ENCODE results near the gene SYNGR3.

GRCh38 chr16:1950559-1950958 lies 39.2 kb upstream of the SYNGR3 start:
- TF ChIP-seq ETS1 (CRISPR knock-in tag; IDR thresholded peaks at IDR 0.05) (no peak), SIN3A (IDR thresholded peaks at IDR 0.05; ENCODE audit: borderline replicate concordance, low read depth, low read length) (no peak), ZNF776 (CRISPR knock-in tag; IDR thresholded peaks at IDR 0.05) (no peak), RNF219 (CRISPR knock-in tag; IDR thresholded peaks at IDR 0.05) (no peak), FOXA1 (IDR thresholded peaks at IDR 0.05) (no peak), FOXA1 (CRISPR knock-in tag; IDR thresholded peaks at IDR 0.05) (no peak), UBTF (CRISPR knock-in tag; IDR thresholded peaks at IDR 0.05) (no peak), ZBTB43 (CRISPR knock-in tag; conservative IDR thresholded peaks at IDR 0.05) (no peak), POLR2A (IDR thresholded peaks at IDR 0.05; ENCODE audit: insufficient read depth in 1 of 2, low read depth in 2 of 2, low read length in 2 of 2) (no peak), ATF6 (CRISPR knock-in tag; conservative IDR thresholded peaks at IDR 0.05) (no peak), ZZZ3 (CRISPR knock-in tag; IDR thresholded peaks at IDR 0.05; ENCODE audit: borderline replicate concordance) (no peak)

All from HepG2 (cell line).